Measurements from ENCODE around the gene HK1. TPM values are rescaled to one million over a fixed set of nuclear protein-coding genes. Genes with fewer than 3 reads are reported as not detected.

Gene HK1
- total RNA-seq, 1 donor from 2014 or later, result 65.6 TPM

- Mint-ChIP-seq H3K4me3 (peak overlapping the region; percentile 64), H3K27me3 (ENCODE audit: low read depth) (no peaks in the 10 kb centered on the region), H3K9me3 (no peaks in the 10 kb centered on the region), H3K27ac (peak overlapping the region; percentile 83), H3K36me3 (peaks cover 6% of the 10 kb centered on the region), H3K4me1 (peaks cover 24% of the 10 kb centered on the region)
- peak; percentile 89 to 95 for DNase-seq (ENCODE audit: low spot score in 2 of 2, unreplicated experiment in 2 of 2)
- TF ChIP-seq, protein P1, sequence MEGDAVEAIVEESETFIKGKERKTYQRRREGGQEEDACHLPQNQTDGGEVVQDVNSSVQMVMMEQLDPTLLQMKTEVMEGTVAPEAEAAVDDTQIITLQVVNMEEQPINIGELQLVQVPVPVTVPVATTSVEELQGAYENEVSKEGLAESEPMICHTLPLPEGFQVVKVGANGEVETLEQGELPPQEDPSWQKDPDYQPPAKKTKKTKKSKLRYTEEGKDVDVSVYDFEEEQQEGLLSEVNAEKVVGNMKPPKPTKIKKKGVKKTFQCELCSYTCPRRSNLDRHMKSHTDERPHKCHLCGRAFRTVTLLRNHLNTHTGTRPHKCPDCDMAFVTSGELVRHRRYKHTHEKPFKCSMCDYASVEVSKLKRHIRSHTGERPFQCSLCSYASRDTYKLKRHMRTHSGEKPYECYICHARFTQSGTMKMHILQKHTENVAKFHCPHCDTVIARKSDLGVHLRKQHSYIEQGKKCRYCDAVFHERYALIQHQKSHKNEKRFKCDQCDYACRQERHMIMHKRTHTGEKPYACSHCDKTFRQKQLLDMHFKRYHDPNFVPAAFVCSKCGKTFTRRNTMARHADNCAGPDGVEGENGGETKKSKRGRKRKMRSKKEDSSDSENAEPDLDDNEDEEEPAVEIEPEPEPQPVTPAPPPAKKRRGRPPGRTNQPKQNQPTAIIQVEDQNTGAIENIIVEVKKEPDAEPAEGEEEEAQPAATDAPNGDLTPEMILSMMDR (IDR thresholded peaks at IDR 0.05; ENCODE audit: unreplicated experiment), result peak; percentile 80
Measured at GRCh38 chr10:69408318-69409175, 130.3 kb downstream of the HK1 start.

- Mint-ChIP-seq H3K9me3 (no peaks in the 10 kb centered on the region), H3K36me3 (peaks cover 2% of the 10 kb centered on the region), H3K4me3 (no peak overlapping the region), H3K27me3 (ENCODE audit: low read depth) (no peaks in the 10 kb centered on the region), H3K4me1 (peaks cover 24% of the 10 kb centered on the region), H3K27ac (no peak overlapping the region)
- DNase-seq (ENCODE audit: low spot score in 2 of 2, unreplicated experiment in 2 of 2), result no peak
- TF ChIP-seq, protein P1 (IDR thresholded peaks at IDR 0.05; ENCODE audit: unreplicated experiment), result no peak
Measured at GRCh38 chr10:69409176-69409495, 130.8 kb downstream of the HK1 start.

DNA sequence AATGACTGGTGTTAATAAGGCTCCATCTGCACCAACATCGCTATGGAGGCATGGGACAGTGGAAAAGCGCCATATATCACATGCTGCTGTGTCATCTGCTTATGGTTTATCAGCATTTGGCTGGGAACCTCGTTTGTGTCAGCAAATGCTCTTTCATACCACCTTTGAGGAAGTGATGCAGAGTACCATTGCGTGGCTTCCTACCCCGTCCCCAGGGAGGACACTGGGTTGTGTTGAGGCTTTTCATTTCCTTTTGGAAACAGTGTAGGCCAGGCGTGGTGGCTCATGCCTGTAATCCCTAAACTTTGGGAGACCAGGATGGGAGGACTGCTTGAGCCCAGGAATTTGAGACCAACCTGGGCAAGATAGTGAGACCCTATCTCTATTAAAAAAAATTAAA is 131.7 kb downstream of the HK1 start:
- Mint-ChIP-seq H3K27ac (no peak overlapping the region), H3K4me1 (peaks cover 24% of the 10 kb centered on the region), H3K27me3 (ENCODE audit: low read depth) (no peaks in the 10 kb centered on the region), H3K4me3 (no peak overlapping the region), H3K36me3 (no peaks in the 10 kb centered on the region), H3K9me3 (no peaks in the 10 kb centered on the region)
- DNase-seq (ENCODE audit: low spot score in 2 of 2, unreplicated experiment in 2 of 2), result no peak
- TF ChIP-seq, protein P1 (IDR thresholded peaks at IDR 0.05; ENCODE audit: unreplicated experiment), result no peak

GRCh38 chr10:69410487-69410886 is 132.2 kb downstream of the HK1 start:
- no peaks in the 10 kb centered on the region for H3K36me3 Mint-ChIP-seq
- DNase-seq (ENCODE audit: low spot score in 2 of 2, unreplicated experiment in 2 of 2), result no peak
- no peaks in the 10 kb centered on the region for H3K9me3 Mint-ChIP-seq
- H3K27me3 Mint-ChIP-seq (ENCODE audit: low read depth), result no peaks in the 10 kb centered on the region
- peaks cover 24% of the 10 kb centered on the region for H3K4me1 Mint-ChIP-seq
- TF ChIP-seq, protein P1 (IDR thresholded peaks at IDR 0.05; ENCODE audit: unreplicated experiment), result no peak
- H3K4me3 Mint-ChIP-seq, result no peak overlapping the region
- peak overlapping the region; percentile 78 for H3K27ac Mint-ChIP-seq

DNA sequence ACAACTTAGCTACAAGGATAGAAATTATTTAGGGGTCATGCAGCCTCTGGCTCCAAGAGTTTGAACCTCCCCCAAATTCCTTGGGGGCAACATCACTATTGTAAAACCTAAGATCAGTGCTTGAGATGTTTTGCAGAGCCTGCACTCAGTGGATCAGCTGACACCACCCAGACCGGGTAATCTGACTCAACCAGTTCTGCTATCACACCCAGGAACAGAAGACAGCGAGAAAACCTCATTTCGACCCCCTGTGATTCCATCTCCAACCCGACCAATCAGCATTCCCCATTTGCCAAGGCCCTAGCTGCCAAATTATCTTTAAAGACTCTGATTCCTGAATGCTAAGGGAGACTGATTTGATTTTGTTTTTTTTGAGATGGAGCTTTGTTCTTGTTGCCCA is 133.2 kb downstream of the HK1 start:
- peak overlapping the region; percentile 78 for H3K27ac Mint-ChIP-seq
- H3K36me3 Mint-ChIP-seq, result no peaks in the 10 kb centered on the region
- DNase-seq (ENCODE audit: low spot score in 2 of 2, unreplicated experiment in 2 of 2), result no peak
- TF ChIP-seq, protein P1 (IDR thresholded peaks at IDR 0.05; ENCODE audit: unreplicated experiment), result no peak
- peaks cover 22% of the 10 kb centered on the region for H3K4me1 Mint-ChIP-seq
- H3K9me3 Mint-ChIP-seq, result no peaks in the 10 kb centered on the region
- no peaks in the 10 kb centered on the region for H3K27me3 Mint-ChIP-seq (ENCODE audit: low read depth)
- no peak overlapping the region for H3K4me3 Mint-ChIP-seq
